Measurements from ENCODE around the gene ASTN1. TPM values are rescaled to one million over a fixed set of nuclear protein-coding genes. Genes with fewer than 3 reads are reported as not detected.

The ASTN1 gene
- total RNA-seq, 1 experiment from 2014 or later: 0.05 TPM

DNA sequence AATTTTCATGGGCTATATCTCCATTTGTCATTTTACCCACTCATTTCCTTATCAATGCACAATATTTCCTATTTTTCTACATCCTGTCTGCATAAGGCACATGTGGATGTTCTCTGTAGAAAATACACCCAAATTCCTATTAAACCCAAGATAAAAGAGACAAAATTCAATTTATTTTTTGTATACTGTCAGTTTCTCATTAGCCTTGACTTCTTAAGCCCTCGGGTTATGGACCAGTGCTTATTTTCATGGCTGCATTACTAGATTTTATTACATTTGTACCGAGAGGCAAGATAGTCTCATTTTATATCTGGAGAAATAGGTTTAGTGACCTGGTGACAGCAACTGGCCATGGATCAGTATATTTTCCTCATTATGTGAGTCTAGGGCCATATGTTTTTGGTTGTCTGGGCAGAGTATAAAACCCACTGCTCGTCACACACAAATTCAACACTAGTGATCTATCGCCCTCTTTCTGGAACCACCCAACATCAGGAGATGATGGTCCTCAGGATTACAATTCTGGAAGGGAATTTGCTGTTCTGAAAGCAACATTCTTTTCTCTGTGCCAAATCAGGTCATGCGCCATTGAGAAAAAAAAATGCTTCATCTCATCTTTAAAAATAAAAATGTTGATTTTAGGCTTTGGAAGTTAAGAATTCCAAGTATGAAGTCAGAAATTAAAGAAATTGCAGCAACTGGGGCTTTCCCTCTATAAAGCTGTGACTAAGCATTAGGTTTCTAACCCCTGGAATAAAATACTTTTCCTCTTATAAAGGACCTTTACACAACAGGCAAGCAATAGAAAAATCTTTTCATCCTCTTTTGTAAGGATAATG is 81.4 kb downstream of the ASTN1 start:
- no peak overlapping the region for H3K27ac ChIP-seq (ENCODE audit: low read length)
- no TSS peak for BruUV-seq (replicated peaks)

GRCh38 chr1:177080564-177080963 is 83.9 kb downstream of the ASTN1 start:
- Histone ChIP-seq H3K4me1 (ENCODE audit: control insufficient read depth, insufficient read depth, low read length) (no peaks in the 10 kb centered on the region), H3K4me3 (ENCODE audit: low read depth in 2 of 2, low read length in 2 of 2) (no peak overlapping the region), H3K27ac (ENCODE audit: low read length) (no peak overlapping the region), H3K9me3 (ENCODE audit: control insufficient read depth, insufficient read depth, low read depth, low read length) (no peaks in the 10 kb centered on the region), H3K27me3 (ENCODE audit: control insufficient read depth, insufficient read depth, low read length) (no peaks in the 10 kb centered on the region), H3K36me3 (ENCODE audit: control insufficient read depth, insufficient read depth, low read length) (no peaks in the 10 kb centered on the region)
- ChIA-PET CTCF (no interaction called here), POLR2A (no interaction called here)
- in situ Hi-C loops (cut with HindIII; ENCODE audit: low pct_unique_long_range_greater_than_20kb, low sequenced_read_pairs): no loop called here
- intact Hi-C loops (cut with micrococcal nuclease; ENCODE audit: unreplicated experiment): no loop called here
- DNase-seq (ENCODE audit: low read depth, low spot score) (no peak), ATAC-seq (no peak)
- no TSS peak for BruUV-seq (replicated peaks)
- TF ChIP-seq TCF7L2 (IDR thresholded peaks at IDR 0.05; ENCODE audit: low read depth, low read length) (no peak), SIN3A (IDR thresholded peaks at IDR 0.05; ENCODE audit: borderline replicate concordance, insufficient read depth, low read depth, low read length) (no peak), CTCF (IDR thresholded peaks at IDR 0.05) (no peak), POLR2AphosphoS5 (IDR thresholded peaks at IDR 0.05; ENCODE audit: low read depth, low read length) (no peak)
- TF ChIP-seq, protein P1, sequence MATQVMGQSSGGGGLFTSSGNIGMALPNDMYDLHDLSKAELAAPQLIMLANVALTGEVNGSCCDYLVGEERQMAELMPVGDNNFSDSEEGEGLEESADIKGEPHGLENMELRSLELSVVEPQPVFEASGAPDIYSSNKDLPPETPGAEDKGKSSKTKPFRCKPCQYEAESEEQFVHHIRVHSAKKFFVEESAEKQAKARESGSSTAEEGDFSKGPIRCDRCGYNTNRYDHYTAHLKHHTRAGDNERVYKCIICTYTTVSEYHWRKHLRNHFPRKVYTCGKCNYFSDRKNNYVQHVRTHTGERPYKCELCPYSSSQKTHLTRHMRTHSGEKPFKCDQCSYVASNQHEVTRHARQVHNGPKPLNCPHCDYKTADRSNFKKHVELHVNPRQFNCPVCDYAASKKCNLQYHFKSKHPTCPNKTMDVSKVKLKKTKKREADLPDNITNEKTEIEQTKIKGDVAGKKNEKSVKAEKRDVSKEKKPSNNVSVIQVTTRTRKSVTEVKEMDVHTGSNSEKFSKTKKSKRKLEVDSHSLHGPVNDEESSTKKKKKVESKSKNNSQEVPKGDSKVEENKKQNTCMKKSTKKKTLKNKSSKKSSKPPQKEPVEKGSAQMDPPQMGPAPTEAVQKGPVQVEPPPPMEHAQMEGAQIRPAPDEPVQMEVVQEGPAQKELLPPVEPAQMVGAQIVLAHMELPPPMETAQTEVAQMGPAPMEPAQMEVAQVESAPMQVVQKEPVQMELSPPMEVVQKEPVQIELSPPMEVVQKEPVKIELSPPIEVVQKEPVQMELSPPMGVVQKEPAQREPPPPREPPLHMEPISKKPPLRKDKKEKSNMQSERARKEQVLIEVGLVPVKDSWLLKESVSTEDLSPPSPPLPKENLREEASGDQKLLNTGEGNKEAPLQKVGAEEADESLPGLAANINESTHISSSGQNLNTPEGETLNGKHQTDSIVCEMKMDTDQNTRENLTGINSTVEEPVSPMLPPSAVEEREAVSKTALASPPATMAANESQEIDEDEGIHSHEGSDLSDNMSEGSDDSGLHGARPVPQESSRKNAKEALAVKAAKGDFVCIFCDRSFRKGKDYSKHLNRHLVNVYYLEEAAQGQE (IDR thresholded peaks at IDR 0.05; ENCODE audit: insufficient read depth in 1 of 2, low read depth in 2 of 2, low read length in 1 of 2): no peak

More for the DNA sequence above, 81.4 kb downstream of the ASTN1 start:
- TF ChIP-seq TCF7L2 (IDR thresholded peaks at IDR 0.05; ENCODE audit: low read depth, low read length) (no peak), CTCF (IDR thresholded peaks at IDR 0.05) (no peak), SIN3A (IDR thresholded peaks at IDR 0.05; ENCODE audit: borderline replicate concordance, insufficient read depth, low read depth, low read length) (no peak), POLR2AphosphoS5 (IDR thresholded peaks at IDR 0.05; ENCODE audit: low read depth, low read length) (no peak)
- TF ChIP-seq, protein P1 (IDR thresholded peaks at IDR 0.05; ENCODE audit: insufficient read depth in 1 of 2, low read depth in 2 of 2, low read length in 1 of 2): no peak
- Histone ChIP-seq H3K4me3 (ENCODE audit: low read depth in 2 of 2, low read length in 2 of 2) (no peak overlapping the region), H3K27me3 (ENCODE audit: control insufficient read depth, insufficient read depth, low read length) (no peaks in the 10 kb centered on the region), H3K4me1 (ENCODE audit: control insufficient read depth, insufficient read depth, low read length) (no peaks in the 10 kb centered on the region), H3K9me3 (ENCODE audit: control insufficient read depth, insufficient read depth, low read depth, low read length) (no peaks in the 10 kb centered on the region), H3K36me3 (ENCODE audit: control insufficient read depth, insufficient read depth, low read length) (no peaks in the 10 kb centered on the region)
- in situ Hi-C loops (cut with HindIII; ENCODE audit: low pct_unique_long_range_greater_than_20kb, low sequenced_read_pairs): no loop called here
- intact Hi-C loops (cut with micrococcal nuclease; ENCODE audit: unreplicated experiment): no loop called here
- DNase-seq (ENCODE audit: low read depth, low spot score) (no peak), ATAC-seq (no peak)
- ChIA-PET POLR2A (no interaction called here), CTCF (no interaction called here)

Measured in Panc1 (cell line).